ACC112 (cell line): Measurements from ENCODE around the gene KCNJ3.
"Not testable (repeated sequence)": the region's sequence is repeated elsewhere in the genome, so short reads cannot be mapped to it uniquely, and the experiment has no call there.

Source experiments
- H2AFZ ChIP-seq: fragments of 200-600 bp; sonication (generic); one replicate; pipeline ENCODE4 v1.6.0; 2017; ENCODE audit warnings: antibody characterized with exemption, low read length; ENCODE audit not compliant: unreplicated experiment
- H3K27ac ChIP-seq: fragments of 200-600 bp; sonication (generic); 2 replicates; pipeline ENCODE4 v1.5.1; 2014; ENCODE audit warnings: low read depth, mild to moderate bottlenecking, antibody characterized with exemption, low read length, moderate library complexity
- H3K27me3 ChIP-seq: fragments of 200-600 bp; sonication (generic); 2 replicates; pipeline ENCODE4 v1.6.1; 2014; ENCODE audit warnings: mild to moderate bottlenecking, antibody characterized with exemption, low read length, moderate library complexity, mixed read lengths; ENCODE audit not compliant: insufficient read depth
- H3K36me3 ChIP-seq: fragments of 200-600 bp; sonication (generic); 2 replicates; pipeline ENCODE4 v1.6.1; 2016; ENCODE audit warnings: mild to moderate bottlenecking, antibody characterized with exemption, low read length, moderate library complexity, mixed read lengths; ENCODE audit not compliant: insufficient read depth
- H3K4me1 ChIP-seq: fragments of 200-600 bp; sonication (generic); one replicate; pipeline ENCODE4 v1.6.1; 2016; ENCODE audit warnings: low read length, mixed read lengths; ENCODE audit not compliant: insufficient read depth, unreplicated experiment, control insufficient read depth
- H3K4me3 ChIP-seq: fragments of 200-600 bp; sonication (generic); 2 replicates; pipeline ENCODE4 v1.5.1; 2014; ENCODE audit warnings: mild to moderate bottlenecking, low read depth, low read length
- H3K79me2 ChIP-seq: fragments of 200-600 bp; sonication (generic); one replicate; pipeline ENCODE4 v1.6.0; 2016; ENCODE audit warnings: low read length; ENCODE audit not compliant: control insufficient read depth, unreplicated experiment, insufficient read depth

Gene KCNJ3

DNA sequence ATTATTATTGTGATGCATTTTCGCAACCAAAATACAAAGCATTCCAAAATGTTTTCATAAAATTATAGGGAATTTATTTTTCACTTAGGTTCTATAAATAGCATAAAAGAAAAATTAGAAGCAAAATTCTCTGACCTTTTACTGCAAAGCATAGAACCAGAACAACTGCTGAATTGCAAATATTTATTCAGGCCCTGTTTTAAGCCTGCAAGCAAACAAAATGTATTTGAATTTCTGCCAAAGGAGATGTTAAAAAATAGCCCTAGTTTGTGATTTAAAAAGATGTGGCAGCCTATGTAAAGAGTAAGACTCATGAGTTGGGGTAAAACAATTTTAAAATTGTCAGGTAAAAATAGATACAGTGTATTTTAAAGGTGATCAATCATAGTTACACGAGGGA lies 138.1 kb downstream of the KCNJ3 start:
- no peaks in the 10 kb centered on the region for H3K27me3 ChIP-seq
- H3K36me3 ChIP-seq, result no peaks in the 10 kb centered on the region
- no peak overlapping the region for H3K27ac ChIP-seq
- H3K79me2 ChIP-seq, result no peaks in the 10 kb centered on the region
- no peak overlapping the region for H3K4me3 ChIP-seq
- H3K4me1 ChIP-seq, result no peaks in the 10 kb centered on the region
- H2AFZ ChIP-seq, result no peak overlapping the region

DNA sequence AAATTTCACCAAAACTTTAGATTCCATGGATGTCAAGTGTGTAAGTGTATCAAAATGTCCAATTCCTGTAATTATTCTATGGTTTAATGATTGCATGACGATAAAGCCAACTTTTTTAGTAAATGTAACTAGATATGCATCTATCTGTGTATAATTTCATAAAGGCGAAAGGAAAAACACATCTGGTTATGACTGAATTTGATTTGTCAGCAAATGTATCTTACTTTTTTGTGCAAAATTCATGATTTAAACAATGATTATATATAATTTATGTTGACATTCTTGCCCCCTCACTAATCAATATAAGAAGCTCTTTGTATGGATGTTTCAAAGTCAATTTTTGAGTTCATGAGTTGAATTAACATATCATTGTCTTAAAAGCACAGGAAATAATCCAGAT lies 138.5 kb downstream of the KCNJ3 start:
- Histone ChIP-seq H3K4me1 (no peaks in the 10 kb centered on the region), H3K27me3 (no peaks in the 10 kb centered on the region), H3K36me3 (no peaks in the 10 kb centered on the region), H3K27ac (no peak overlapping the region), H3K79me2 (no peaks in the 10 kb centered on the region), H3K4me3 (no peak overlapping the region), H2AFZ (no peak overlapping the region)

DNA sequence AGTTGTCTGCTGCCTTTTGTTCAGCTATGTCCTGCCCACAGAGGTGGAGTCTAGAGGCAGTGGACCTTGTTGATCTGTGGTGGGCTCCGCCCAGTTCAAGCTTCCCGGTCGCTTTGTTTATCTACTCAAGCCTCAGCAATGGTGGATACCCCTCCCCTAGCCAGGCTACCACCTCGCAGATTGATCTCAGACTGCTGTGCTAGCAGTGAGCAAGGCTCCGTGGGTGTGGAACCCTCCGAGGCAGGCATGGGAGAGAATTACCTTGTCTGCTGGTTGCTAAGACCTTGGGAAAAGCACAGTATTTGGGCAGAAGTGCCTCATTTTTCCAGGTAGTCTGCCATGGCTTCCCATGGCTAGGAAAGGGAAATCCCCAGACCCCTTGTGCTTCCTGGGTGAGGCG lies 146.0 kb downstream of the KCNJ3 start:
- Histone ChIP-seq H2AFZ (no peak overlapping the region), H3K27ac (no peak overlapping the region), H3K36me3 (no peaks in the 10 kb centered on the region), H3K27me3 (no peaks in the 10 kb centered on the region), H3K4me3 (no peak overlapping the region), H3K79me2 (no peaks in the 10 kb centered on the region), H3K4me1 (no peaks in the 10 kb centered on the region)

DNA sequence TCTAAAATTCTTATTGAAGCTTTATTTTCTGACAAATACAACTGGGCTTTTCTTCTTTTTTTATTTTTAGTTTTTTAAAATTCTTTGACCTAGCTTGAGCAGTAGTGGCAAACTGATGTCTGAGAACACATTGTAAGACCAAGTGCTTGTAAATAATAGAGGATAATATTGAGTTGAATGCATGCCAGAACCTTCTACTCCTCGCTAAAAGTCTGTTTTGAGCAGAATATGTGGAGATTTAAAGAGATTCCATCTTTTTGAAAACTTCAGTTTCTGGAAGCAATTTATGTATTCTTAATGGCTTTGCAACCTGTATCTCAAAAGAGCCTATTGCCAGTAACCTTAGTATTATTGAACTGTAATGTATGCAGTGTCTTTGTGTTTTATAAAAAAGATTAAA lies 148.3 kb downstream of the KCNJ3 start:
- Histone ChIP-seq H3K36me3 (no peaks in the 10 kb centered on the region), H3K27me3 (no peaks in the 10 kb centered on the region), H3K4me3 (no peak overlapping the region), H3K4me1 (no peaks in the 10 kb centered on the region), H3K79me2 (no peaks in the 10 kb centered on the region), H3K27ac (no peak overlapping the region), H2AFZ (no peak overlapping the region)

DNA sequence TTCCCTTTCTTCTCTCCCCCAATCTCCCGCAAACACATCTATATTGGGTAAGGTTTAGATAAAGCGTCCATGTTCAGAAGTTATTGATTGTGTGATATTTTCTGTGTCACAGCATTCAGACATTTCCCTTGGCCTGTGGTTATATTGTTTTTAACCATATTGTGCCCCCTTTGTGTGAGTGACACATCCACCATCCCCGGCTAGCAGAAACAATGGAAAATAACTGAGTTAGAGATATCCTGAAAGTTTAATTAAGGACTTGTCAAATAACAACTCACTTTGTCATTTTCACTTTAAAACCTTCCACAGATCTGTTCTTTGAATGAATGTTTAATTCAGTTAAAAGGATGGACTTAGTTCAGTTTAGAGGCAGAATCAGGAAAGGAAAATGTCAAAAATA lies 151.0 kb downstream of the KCNJ3 start:
- no peak overlapping the region for H3K4me3 ChIP-seq
- no peaks in the 10 kb centered on the region for H3K4me1 ChIP-seq
- no peaks in the 10 kb centered on the region for H3K36me3 ChIP-seq
- no peak overlapping the region for H3K27ac ChIP-seq
- H3K27me3 ChIP-seq, result no peaks in the 10 kb centered on the region
- H2AFZ ChIP-seq, result no peak overlapping the region
- H3K79me2 ChIP-seq, result no peaks in the 10 kb centered on the region

DNA sequence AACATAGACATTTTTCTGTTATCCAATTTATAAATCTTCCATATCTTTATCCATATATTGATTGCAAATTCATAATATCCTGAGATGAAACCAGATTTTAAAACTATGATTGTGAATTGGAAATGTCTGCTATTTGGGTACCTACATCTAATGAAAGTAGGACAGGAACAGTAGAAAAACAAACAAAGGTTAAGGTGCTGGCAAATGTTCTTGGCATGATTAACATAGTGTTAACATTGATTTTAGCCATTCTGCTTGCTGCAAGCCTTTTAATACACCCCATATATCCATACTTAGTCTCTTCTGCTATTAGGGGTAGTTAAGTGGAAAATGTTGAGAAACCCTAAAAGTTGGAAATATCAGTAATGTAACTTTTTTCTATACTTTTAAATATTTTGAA lies 152.0 kb downstream of the KCNJ3 start:
- H2AFZ ChIP-seq, result no peak overlapping the region
- no peak overlapping the region for H3K4me3 ChIP-seq
- H3K4me1 ChIP-seq, result no peaks in the 10 kb centered on the region
- no peaks in the 10 kb centered on the region for H3K79me2 ChIP-seq
- no peaks in the 10 kb centered on the region for H3K36me3 ChIP-seq
- H3K27me3 ChIP-seq, result no peaks in the 10 kb centered on the region
- no peak overlapping the region for H3K27ac ChIP-seq

DNA sequence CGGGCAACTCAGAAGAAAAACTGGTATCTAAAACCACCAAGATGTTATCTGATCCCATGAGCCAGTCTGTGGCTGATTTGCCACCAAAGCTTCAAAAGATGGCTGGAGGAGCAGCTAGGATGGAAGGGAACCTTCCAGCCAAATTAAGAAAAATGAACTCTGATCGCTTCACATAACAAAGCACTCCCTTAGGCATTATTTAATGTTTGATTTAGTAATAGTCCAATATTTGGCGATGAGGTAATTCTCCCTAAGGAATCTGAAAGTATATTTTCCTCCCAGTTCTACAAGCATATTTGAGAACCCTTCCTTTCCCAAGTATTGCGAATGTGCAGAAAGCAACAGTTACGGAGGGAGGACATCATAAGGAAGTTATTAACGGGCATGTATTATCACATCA lies 156.6 kb downstream of the KCNJ3 start:
- Histone ChIP-seq H3K27ac (no peak overlapping the region), H3K4me3 (no peak overlapping the region), H3K27me3 (no peaks in the 10 kb centered on the region), H2AFZ (no peak overlapping the region), H3K79me2 (no peaks in the 10 kb centered on the region), H3K36me3 (no peaks in the 10 kb centered on the region), H3K4me1 (no peaks in the 10 kb centered on the region)

DNA sequence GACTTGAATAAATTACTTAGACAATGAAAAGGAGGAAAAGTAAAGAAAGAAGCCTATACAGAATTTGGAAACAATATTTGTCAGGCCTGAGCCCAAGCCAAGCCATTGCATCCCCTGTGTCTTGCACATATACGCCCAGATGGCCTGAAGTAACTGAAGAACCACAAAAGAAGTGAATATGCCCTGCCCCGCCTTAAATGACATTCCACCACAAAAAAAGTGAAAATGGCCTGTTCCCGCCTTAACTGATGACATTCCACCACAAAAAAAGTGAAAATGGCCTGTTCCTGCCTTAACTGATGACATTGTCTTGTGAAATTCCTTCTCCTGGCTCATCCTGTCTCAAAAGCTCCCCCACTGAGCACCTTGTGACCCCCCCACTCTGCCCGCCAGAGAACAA lies 168.7 kb downstream of the KCNJ3 start:
- not testable (repeated sequence) for H3K27me3 ChIP-seq, H3K79me2 ChIP-seq, H3K36me3 ChIP-seq

DNA sequence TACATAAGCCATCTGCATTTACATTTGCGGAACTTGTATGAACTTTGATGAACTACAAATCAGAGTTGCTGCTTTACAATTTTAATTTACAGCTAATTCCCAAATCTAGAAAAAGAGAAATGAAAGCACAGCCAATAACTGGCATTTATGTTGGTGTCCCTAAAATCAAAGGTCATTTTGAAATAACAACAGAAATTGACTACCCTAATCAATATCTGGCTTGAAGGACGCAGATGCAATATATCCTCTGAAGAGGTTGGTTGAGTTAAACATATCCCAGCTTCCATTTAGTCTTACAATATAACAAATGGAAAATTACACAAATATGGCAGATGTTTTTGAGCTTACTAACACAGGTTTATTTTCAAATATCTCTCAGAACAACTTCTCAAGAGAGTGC lies 177.5 kb downstream of the KCNJ3 start:
- Histone ChIP-seq H3K36me3 (no peaks in the 10 kb centered on the region), H3K79me2 (no peaks in the 10 kb centered on the region), H2AFZ (no peak overlapping the region), H3K4me3 (no peak overlapping the region), H3K27me3 (no peaks in the 10 kb centered on the region), H3K27ac (no peak overlapping the region), H3K4me1 (no peaks in the 10 kb centered on the region)

More for the DNA sequence above, 168.7 kb downstream of the KCNJ3 start:
- H3K27ac ChIP-seq, H3K4me1 ChIP-seq, H3K4me3 ChIP-seq, H2AFZ ChIP-seq: not testable (repeated sequence)

DNA sequence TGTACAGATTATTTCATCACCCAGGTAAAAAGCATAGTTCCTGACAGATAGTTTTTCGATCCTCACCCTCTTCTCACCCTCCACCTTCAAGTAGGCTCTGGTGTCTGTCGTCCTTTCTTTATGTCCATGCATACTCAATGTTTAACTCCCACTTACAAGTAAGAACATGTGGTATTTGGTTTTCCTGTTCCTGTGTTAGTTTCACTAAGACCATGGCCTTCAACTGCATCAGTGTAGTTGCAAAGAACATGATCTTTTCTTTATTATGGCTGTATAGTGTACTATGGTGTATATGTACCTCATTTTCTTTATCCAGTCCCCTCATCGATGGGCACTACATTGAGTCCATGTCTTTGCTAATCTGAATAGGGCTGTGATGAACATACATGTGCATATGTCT lies 184.2 kb downstream of the KCNJ3 start:
- H3K27me3 ChIP-seq, result no peaks in the 10 kb centered on the region
- no peak overlapping the region for H3K4me3 ChIP-seq

DNA sequence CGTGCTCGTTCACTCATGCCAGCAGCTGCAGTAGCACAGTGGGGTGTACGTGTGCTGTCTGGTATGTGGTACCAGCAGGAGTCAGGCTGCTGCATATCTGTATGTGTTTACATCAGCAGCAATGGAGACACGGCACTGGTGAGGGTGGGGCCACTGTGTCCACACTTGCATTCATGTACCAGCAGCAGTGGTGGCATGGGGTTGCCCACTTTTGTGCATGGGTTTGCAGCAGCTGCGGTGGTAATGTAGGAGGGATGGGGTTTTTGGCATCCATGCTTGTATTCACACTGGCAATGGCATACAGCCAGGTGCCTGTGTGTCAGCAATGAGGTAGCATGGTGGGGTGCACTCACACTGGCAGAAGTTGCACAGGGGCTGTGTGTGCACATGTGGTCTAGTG lies 187.8 kb downstream of the KCNJ3 start:
- no peak overlapping the region for H3K27ac ChIP-seq
- no peaks in the 10 kb centered on the region for H3K4me1 ChIP-seq
- H3K27me3 ChIP-seq, result no peaks in the 10 kb centered on the region
- no peak overlapping the region for H2AFZ ChIP-seq
- no peaks in the 10 kb centered on the region for H3K79me2 ChIP-seq
- H3K36me3 ChIP-seq, result no peaks in the 10 kb centered on the region
- no peak overlapping the region for H3K4me3 ChIP-seq

More for the DNA sequence above, 184.2 kb downstream of the KCNJ3 start:
- H2AFZ ChIP-seq, result no peak overlapping the region
- no peaks in the 10 kb centered on the region for H3K79me2 ChIP-seq
- H3K4me1 ChIP-seq, result no peaks in the 10 kb centered on the region
- no peak overlapping the region for H3K27ac ChIP-seq
- H3K36me3 ChIP-seq, result no peaks in the 10 kb centered on the region

DNA sequence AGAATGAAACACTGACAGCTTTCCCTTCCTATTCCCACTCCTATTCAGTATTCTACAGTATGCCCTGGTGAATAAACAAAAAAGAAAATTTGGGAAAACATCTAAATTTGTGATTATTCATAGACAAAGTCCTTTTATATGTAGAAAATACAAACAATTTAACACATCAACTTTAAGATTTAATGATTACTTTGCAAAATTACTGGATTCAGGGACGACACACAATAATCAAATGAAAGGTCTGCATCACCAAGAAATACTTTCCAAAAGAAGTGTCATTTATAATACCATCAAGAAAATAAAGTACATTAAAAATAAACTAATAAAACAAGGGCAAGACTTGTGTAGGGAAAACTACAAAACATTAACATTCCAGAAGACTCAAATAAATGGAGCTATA lies 199.8 kb downstream of the KCNJ3 start:
- H2AFZ ChIP-seq, result no peak overlapping the region
- no peaks in the 10 kb centered on the region for H3K79me2 ChIP-seq
- H3K4me1 ChIP-seq, result no peaks in the 10 kb centered on the region
- no peak overlapping the region for H3K27ac ChIP-seq
- no peaks in the 10 kb centered on the region for H3K27me3 ChIP-seq
- H3K36me3 ChIP-seq, result no peaks in the 10 kb centered on the region
- no peak overlapping the region for H3K4me3 ChIP-seq
